Middle frontal gyrus (tissue), 1 donor: ENCODE data around the gene ZNG1A.
"Not testable (repeated sequence)": the region's sequence is repeated elsewhere in the genome, so short reads cannot be mapped to it uniquely, and the experiment has no call there.

Experiments used
- DNase-seq: peaks from one replicate; pipeline ENCODE4 v3.0.0-alpha.2; 2015; ENCODE audit warnings: low spot score; ENCODE audit errors: extremely low spot score

Gene ZNG1A

GRCh38 chr9:178970-179383, at the start of gene ZNG1A:
Gene ZNG1A, minus strand, starts transcription at chr9:179056. Its CDS starts 87 bp downstream, at chr9:178969.
- not testable (repeated sequence) for DNase-seq

- DNase-seq = no peak
Measured at GRCh38 chr9:227860-228259, 49.0 kb upstream of the ZNG1A start.

GRCh38 chr9:224582-225520, 46.0 kb upstream of the ZNG1A start:
- no peak for DNase-seq

GRCh38 chr9:224026-224425, 45.2 kb upstream of the ZNG1A start:
- DNase-seq = no peak

- no peak for DNase-seq
Measured at GRCh38 chr9:223152-223551, 44.3 kb upstream of the ZNG1A start.

GRCh38 chr9:221989-222776, 43.3 kb upstream of the ZNG1A start:
- no peak for DNase-seq

GRCh38 chr9:219670-220365, 41.0 kb upstream of the ZNG1A start:
- no peak for DNase-seq

- not testable (repeated sequence) for DNase-seq
Measured at GRCh38 chr9:219036-219435, 40.2 kb upstream of the ZNG1A start.

- no peak for DNase-seq
Measured at GRCh38 chr9:217950-218349, 39.1 kb upstream of the ZNG1A start.

- DNase-seq = no peak
Measured at GRCh38 chr9:216866-217265, 38.0 kb upstream of the ZNG1A start.

- DNase-seq = no peak
Measured at GRCh38 chr9:215631-216155, 36.8 kb upstream of the ZNG1A start.

- no peak for DNase-seq
Measured at GRCh38 chr9:214648-215493, 36.0 kb upstream of the ZNG1A start, which contains the start of gene DOCK8. Gene DOCK8, plus strand, starts transcription at chr9:214865. Its CDS starts 112 bp downstream, at chr9:214977.

GRCh38 chr9:214351-214647, 35.4 kb upstream of the ZNG1A start:
- no peak for DNase-seq

- DNase-seq = not testable (repeated sequence)
Measured at GRCh38 chr9:213901-214300, 35.0 kb upstream of the ZNG1A start.

GRCh38 chr9:212297-212696, 33.4 kb upstream of the ZNG1A start:
- DNase-seq = no peak

- DNase-seq = no peak
Measured at GRCh38 chr9:211557-211956, 32.7 kb upstream of the ZNG1A start.

GRCh38 chr9:211036-211435, 32.2 kb upstream of the ZNG1A start:
- DNase-seq = no peak

- no peak for DNase-seq
Measured at GRCh38 chr9:209143-209758, 30.4 kb upstream of the ZNG1A start.

- DNase-seq = no peak
Measured at GRCh38 chr9:206481-206880, 27.6 kb upstream of the ZNG1A start.

GRCh38 chr9:199601-200000, 20.7 kb upstream of the ZNG1A start:
- not testable (repeated sequence) for DNase-seq
